ENCODE measurements around the gene ARID1B.

Gene ARID1B

GRCh38 chr6:156875062-156875461 is 97.9 kb downstream of the ARID1B start:
- DNase-seq (ENCODE audit: extremely low read depth in 1 of 2, low read depth in 1 of 2) = no peak

GRCh38 chr6:156876302-156876701 is 99.1 kb downstream of the ARID1B start:
- DNase-seq (ENCODE audit: extremely low read depth in 1 of 2, low read depth in 1 of 2) = no peak

- no peak for DNase-seq (ENCODE audit: extremely low read depth in 1 of 2, low read depth in 1 of 2)
Observed at GRCh38 chr6:156877126-156877863, 100.1 kb downstream of the ARID1B start.

GRCh38 chr6:156878681-156879080 is 101.5 kb downstream of the ARID1B start:
- DNase-seq (ENCODE audit: extremely low read depth in 1 of 2, low read depth in 1 of 2) = no peak

GRCh38 chr6:156879186-156879585 is 102.0 kb downstream of the ARID1B start:
- no peak for DNase-seq (ENCODE audit: extremely low read depth in 1 of 2, low read depth in 1 of 2)

GRCh38 chr6:156879591-156879990 is 102.4 kb downstream of the ARID1B start:
- no peak for DNase-seq (ENCODE audit: extremely low read depth in 1 of 2, low read depth in 1 of 2)

- no peak for DNase-seq (ENCODE audit: extremely low read depth in 1 of 2, low read depth in 1 of 2)
Observed at GRCh38 chr6:156880913-156881312, 103.7 kb downstream of the ARID1B start.

GRCh38 chr6:156881687-156882629 is 104.8 kb downstream of the ARID1B start:
- no peak for DNase-seq (ENCODE audit: extremely low read depth in 1 of 2, low read depth in 1 of 2)

- DNase-seq (ENCODE audit: extremely low read depth in 1 of 2, low read depth in 1 of 2) = no peak
Observed at GRCh38 chr6:156883497-156884252, 106.5 kb downstream of the ARID1B start.

- DNase-seq (ENCODE audit: extremely low read depth in 1 of 2, low read depth in 1 of 2) = no peak
Observed at GRCh38 chr6:156884306-156884705, 107.1 kb downstream of the ARID1B start.

GRCh38 chr6:156885562-156885961 is 108.4 kb downstream of the ARID1B start:
- DNase-seq (ENCODE audit: extremely low read depth in 1 of 2, low read depth in 1 of 2) = no peak

GRCh38 chr6:156886409-156886808 is 109.2 kb downstream of the ARID1B start:
- no peak for DNase-seq (ENCODE audit: extremely low read depth in 1 of 2, low read depth in 1 of 2)

GRCh38 chr6:156887623-156888269 is 110.6 kb downstream of the ARID1B start:
- DNase-seq (ENCODE audit: extremely low read depth in 1 of 2, low read depth in 1 of 2) = no peak

GRCh38 chr6:156889469-156889868 is 112.3 kb downstream of the ARID1B start:
- no peak for DNase-seq (ENCODE audit: extremely low read depth in 1 of 2, low read depth in 1 of 2)

- DNase-seq (ENCODE audit: extremely low read depth in 1 of 2, low read depth in 1 of 2) = no peak
Observed at GRCh38 chr6:156889986-156890385, 112.8 kb downstream of the ARID1B start.

GRCh38 chr6:156890627-156891314 is 113.6 kb downstream of the ARID1B start:
- no peak for DNase-seq (ENCODE audit: extremely low read depth in 1 of 2, low read depth in 1 of 2)

GRCh38 chr6:156897907-156898531 is 120.8 kb downstream of the ARID1B start:
- DNase-seq (ENCODE audit: extremely low read depth in 1 of 2, low read depth in 1 of 2) = no peak

- no peak for DNase-seq (ENCODE audit: extremely low read depth in 1 of 2, low read depth in 1 of 2)
Observed at GRCh38 chr6:156899071-156899470, 121.9 kb downstream of the ARID1B start.

- no peak for DNase-seq (ENCODE audit: extremely low read depth in 1 of 2, low read depth in 1 of 2)
Observed at GRCh38 chr6:156899532-156900135, 122.5 kb downstream of the ARID1B start.
